Gastroesophageal sphincter (tissue), 4 donors: ENCODE measurements around the gene RXRA. TPM values are rescaled to one million over a fixed set of nuclear protein-coding genes. Genes with fewer than 3 reads are reported as not detected.

Source experiments
- ATAC-seq: fragments of 150-250 bp; one replicate; pipeline ENCODE4 v1.9.1; 2016; ENCODE audit warnings: mild to moderate bottlenecking, moderate library complexity
- H3K27ac ChIP-seq, 4 donors: fragments of 200-600 bp; sonication (generic) in 3 of 4; 1 replicate in 3 of 4; 2 replicates in 1 of 4; pipeline ENCODE4 v1.5.1; 2016 to 2019
- H3K27me3 ChIP-seq: fragments of 200-600 bp; sonication (generic); one replicate; pipeline ENCODE4 v1.5.1; 2019
- H3K36me3 ChIP-seq, 2 donors: fragments of 200-600 bp; sonication (generic); one replicate each; pipeline ENCODE4 v1.5.1; 2019; ENCODE audit warnings: control low read depth in 1 of 2
- H3K4me1 ChIP-seq, 3 donors: fragments of 200-600 bp; sonication (generic); 1 replicate in 2 of 3; 2 replicates in 1 of 3; pipeline ENCODE4 v1.5.1; 2016 to 2019; ENCODE audit warnings: control low read depth in 2 of 3
- H3K4me3 ChIP-seq, 2 donors: fragments of 200-600 bp; sonication (generic); one replicate each; pipeline ENCODE4 v1.5.1; 2019; ENCODE audit warnings: mild to moderate bottlenecking in 1 of 2, moderate library complexity in 1 of 2
- H3K9me3 ChIP-seq, 3 donors: fragments of 200-600 bp; sonication (generic); one replicate each; pipeline ENCODE4 v1.5.1; 2017 to 2019; ENCODE audit warnings: control low read depth in 2 of 3
- EP300 ChIP-seq: sonication (generic); formaldehyde crosslinking; IDR thresholded peaks from one replicate; pipeline ENCODE4 v1.6.1; 2017; ENCODE audit warnings: antibody characterized with exemption, mild to moderate bottlenecking
- POLR2A ChIP-seq, 2 donors: fragments of 450-650 bp; IDR thresholded peaks; one replicate each; pipeline ENCODE4 v1.6.1; 2017; ENCODE audit warnings: antibody characterized with exemption in 2 of 2, mild to moderate bottlenecking in 2 of 2, moderate library complexity in 1 of 2
- POLR2AphosphoS5 ChIP-seq: sonication (generic); formaldehyde crosslinking; IDR thresholded peaks from one replicate; pipeline ENCODE4 v1.6.1; 2017; ENCODE audit warnings: antibody characterized with exemption
- WGBS, 2 donors: methylation state at CpG; one replicate each; pipeline ENCODE4 v1.1.5; 2018; ENCODE audit warnings: low coverage in 1 of 2; 5-methylcytosine and 5-hydroxymethylcytosine counted together
- total RNA-seq, 4 donors: library from RNA; depleted of rRNA; stranded (reverse); fragments of >200 nt; gene quantifications; one replicate each; pipeline ENCODE4 v1.1.0, GENCODE V29; 2016
- TF ChIP-seq, protein P1 (sequence below), 4 experiments: fragments of 200-600 bp in 2 of 4; fragments of 450-650 bp in 2 of 4; sonication (generic) in 1 of 4; IDR thresholded peaks; one replicate each; pipeline ENCODE4 v1.5.1; 2017 to 2019; ENCODE audit warnings: antibody characterized with exemption in 4 of 4, mild to moderate bottlenecking in 2 of 4, moderate library complexity in 2 of 4

Gene RXRA
- total RNA-seq, 4 donors from 2014 or later: 45.1 to 78.9 (median 55.3) TPM

DNA sequence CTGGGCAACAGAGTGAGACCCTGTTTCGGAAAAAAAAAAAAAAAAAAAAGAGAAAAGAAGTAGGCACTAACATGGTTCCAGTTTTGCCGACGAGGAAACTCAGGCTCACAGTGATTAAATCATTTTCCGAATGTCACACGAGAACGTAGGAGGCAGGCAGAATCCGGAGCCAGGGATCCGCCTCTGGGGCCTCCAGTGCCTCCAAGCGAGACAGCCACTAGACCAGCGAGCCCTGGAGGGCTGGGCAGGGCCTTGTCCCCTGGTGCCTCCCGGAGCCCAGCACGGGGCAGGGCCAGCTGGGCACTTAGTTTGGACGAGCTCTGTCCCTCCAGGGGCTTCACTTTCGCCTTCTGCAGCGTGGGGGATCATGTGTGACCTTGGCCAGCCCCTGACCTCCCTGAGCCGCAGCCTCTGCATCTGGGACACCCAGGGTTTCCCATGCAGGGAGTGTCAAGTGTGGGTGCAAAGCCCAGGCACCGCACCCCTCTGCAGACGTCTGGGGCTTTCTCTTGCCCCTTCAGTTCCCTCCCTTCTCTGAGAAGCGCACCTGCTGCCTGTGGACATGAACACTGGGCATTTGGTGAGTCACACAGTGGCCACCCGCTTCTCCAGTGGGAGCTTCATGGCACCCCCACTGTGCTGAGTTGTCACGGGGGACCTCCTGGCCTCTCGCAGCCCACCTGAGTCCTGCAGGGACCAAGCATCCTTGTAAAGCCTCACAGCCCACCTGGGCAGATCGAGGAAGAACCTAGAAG, 80.3 kb downstream of the RXRA start:
- H3K4me1 ChIP-seq: peaks cover 9 to 100% (median 77%) of the 10 kb centered on the region in 3 donors
- peaks cover 0 to 31% of the 10 kb centered on the region in 2 donors for H3K36me3 ChIP-seq
- H3K4me3 ChIP-seq: peak overlapping the region in 1 of 2 donors; percentile 39
- WGBS, 2 donors: 16 to 40% methylated on average over 2 to 7 of the region's 23 CpGs
- H3K27ac ChIP-seq: peak overlapping the region; percentile 11 to 80 (median 76)
- no peaks in the 10 kb centered on the region for H3K9me3 ChIP-seq
- no peak for ATAC-seq
- H3K27me3 ChIP-seq: no peaks in the 10 kb centered on the region
- TF ChIP-seq, protein P1, sequence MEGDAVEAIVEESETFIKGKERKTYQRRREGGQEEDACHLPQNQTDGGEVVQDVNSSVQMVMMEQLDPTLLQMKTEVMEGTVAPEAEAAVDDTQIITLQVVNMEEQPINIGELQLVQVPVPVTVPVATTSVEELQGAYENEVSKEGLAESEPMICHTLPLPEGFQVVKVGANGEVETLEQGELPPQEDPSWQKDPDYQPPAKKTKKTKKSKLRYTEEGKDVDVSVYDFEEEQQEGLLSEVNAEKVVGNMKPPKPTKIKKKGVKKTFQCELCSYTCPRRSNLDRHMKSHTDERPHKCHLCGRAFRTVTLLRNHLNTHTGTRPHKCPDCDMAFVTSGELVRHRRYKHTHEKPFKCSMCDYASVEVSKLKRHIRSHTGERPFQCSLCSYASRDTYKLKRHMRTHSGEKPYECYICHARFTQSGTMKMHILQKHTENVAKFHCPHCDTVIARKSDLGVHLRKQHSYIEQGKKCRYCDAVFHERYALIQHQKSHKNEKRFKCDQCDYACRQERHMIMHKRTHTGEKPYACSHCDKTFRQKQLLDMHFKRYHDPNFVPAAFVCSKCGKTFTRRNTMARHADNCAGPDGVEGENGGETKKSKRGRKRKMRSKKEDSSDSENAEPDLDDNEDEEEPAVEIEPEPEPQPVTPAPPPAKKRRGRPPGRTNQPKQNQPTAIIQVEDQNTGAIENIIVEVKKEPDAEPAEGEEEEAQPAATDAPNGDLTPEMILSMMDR (IDR thresholded peaks at IDR 0.05): no peak
- no peak for TF ChIP-seq EP300
- no peak for TF ChIP-seq POLR2AphosphoS5
- TF ChIP-seq POLR2A (IDR thresholded peaks at IDR 0.05): no peak

- Histone ChIP-seq H3K4me3 (peak overlapping the region in 1 of 2 donors; percentile 39), H3K27ac (peak overlapping the region; percentile 11 to 80 (median 76)), H3K27me3 (no peaks in the 10 kb centered on the region), H3K4me1 (peaks cover 9 to 100% (median 84%) of the 10 kb centered on the region in 3 donors), H3K9me3 (no peaks in the 10 kb centered on the region), H3K36me3 (peaks cover 0 to 24% of the 10 kb centered on the region in 2 donors)
- 7% methylated on average over 3 of the region's 33 CpGs; no CpG with 5 or more reads in 1 of the 2 donors for WGBS, 2 donors
- peak in 1 of 2 donors; percentile 20 for TF ChIP-seq POLR2A (IDR thresholded peaks at IDR 0.05)
- peak; percentile 72 for TF ChIP-seq POLR2AphosphoS5
- TF ChIP-seq EP300: no peak
- peak; percentile 87 for ATAC-seq
These were observed 81.0 kb downstream of the RXRA start for GRCh38 chr9:134407121-134407779.

- H3K27ac ChIP-seq: peak overlapping the region in 2 of 4 donors; percentile 75 to 80
These were observed 82.1 kb downstream of the RXRA start for GRCh38 chr9:134408389-134408788.

GRCh38 chr9:134408939-134409737, 82.9 kb downstream of the RXRA start:
- no peaks in the 10 kb centered on the region for H3K9me3 ChIP-seq
- H3K4me1 ChIP-seq: peaks cover 9 to 100% (median 83%) of the 10 kb centered on the region in 3 donors
- H3K27ac ChIP-seq: peak overlapping the region in 2 of 4 donors; percentile 75 to 80
- 70 to 83% methylated on average over 2 to 23 of the region's 40 CpGs for WGBS, 2 donors
- peaks cover 0 to 21% of the 10 kb centered on the region in 2 donors for H3K36me3 ChIP-seq
- no peak for TF ChIP-seq EP300
- TF ChIP-seq POLR2A (IDR thresholded peaks at IDR 0.05): no peak
- TF ChIP-seq, protein P1 (IDR thresholded peaks at IDR 0.05): no peak
- no peak for TF ChIP-seq POLR2AphosphoS5
- H3K27me3 ChIP-seq: no peaks in the 10 kb centered on the region
- ATAC-seq: no peak
- H3K4me3 ChIP-seq: no peak overlapping the region

More at GRCh38 chr9:134408389-134408788, 82.1 kb downstream of the RXRA start:
- no peak for ATAC-seq
- TF ChIP-seq, protein P1 (IDR thresholded peaks at IDR 0.05): peak in 1 of 4 experiments; percentile 7
- TF ChIP-seq POLR2A (IDR thresholded peaks at IDR 0.05): no peak
- TF ChIP-seq POLR2AphosphoS5: no peak
- no peak for TF ChIP-seq EP300
- peaks cover 0 to 21% of the 10 kb centered on the region in 2 donors for H3K36me3 ChIP-seq
- no peaks in the 10 kb centered on the region for H3K9me3 ChIP-seq
- WGBS, 2 donors: no CpG with 5 or more reads among the region's 9 CpGs
- H3K27me3 ChIP-seq: no peaks in the 10 kb centered on the region
- no peak overlapping the region for H3K4me3 ChIP-seq
- H3K4me1 ChIP-seq: peaks cover 8 to 100% (median 84%) of the 10 kb centered on the region in 3 donors
